ENCODE results near the gene LHX1. TPM values are rescaled to one million over a fixed set of nuclear protein-coding genes. Genes with fewer than 3 reads are reported as not detected.

Gene LHX1
- total RNA-seq: not detected
- not detected for total RNA-seq (2013)

DNA sequence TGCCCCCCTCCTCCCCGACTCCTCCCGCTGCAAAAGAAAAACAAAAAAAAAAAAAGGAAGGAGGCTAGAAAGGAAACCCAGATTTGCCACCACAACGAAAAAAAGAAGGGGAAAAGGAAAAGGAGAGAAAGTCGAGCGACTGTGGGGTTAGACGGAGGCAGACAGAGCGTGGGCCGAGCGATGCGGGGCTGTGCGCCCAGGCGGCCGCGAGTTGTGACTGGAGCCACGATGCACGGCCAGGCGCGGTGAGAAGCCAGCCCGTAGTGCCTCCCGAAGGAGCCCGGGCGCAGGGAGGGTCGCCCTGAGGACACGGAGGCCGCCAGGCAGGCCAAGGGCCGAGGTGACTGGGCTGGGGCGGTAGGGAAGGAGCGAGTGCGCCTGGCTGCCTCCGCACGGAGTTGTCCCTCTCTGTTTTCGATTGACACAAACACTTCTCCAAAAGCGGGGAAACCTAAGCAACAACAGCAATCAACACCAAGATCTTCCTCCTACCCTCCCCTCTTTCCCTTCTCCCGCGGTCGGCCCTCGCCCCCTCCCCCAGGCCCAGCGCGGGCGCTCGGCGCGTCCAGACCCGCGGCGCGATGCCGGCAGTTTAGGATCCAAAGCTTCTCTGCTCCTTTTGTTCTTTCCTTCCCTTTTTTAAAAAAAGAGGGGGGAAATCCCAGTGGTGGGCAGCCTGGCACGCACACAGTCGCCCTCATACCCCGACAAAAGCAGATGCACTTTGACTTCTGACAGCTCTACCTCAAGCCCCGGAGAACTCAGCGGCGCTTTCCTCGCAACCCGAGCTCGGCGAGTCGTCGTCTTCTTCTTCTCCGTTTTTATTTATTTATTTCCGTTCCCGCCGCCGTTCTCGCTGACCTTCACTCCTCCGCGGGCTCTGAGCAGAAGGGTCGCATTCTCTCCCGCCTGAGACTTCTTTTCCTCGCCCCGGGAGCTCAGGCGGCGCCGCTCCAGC, at the start of gene LHX1:
LHX1 (plus strand) TSS at position 475 of the 958 bp plus-strand sequence. CDS start 723 bp downstream, outside the sequence.
- DNase-seq (peak in 1 of 2 donors; percentile 60), ATAC-seq (no peak)
- Histone ChIP-seq H3K4me3 (ENCODE audit: low read length) (no peak within 1 kb of the TSS), H3K9me3 (ENCODE audit: control insufficient read depth, insufficient read depth, low read length) (peaks cover 8% of the 10 kb centered on the region), H3K4me1 (ENCODE audit: control insufficient read depth, insufficient read depth, low read length) (peaks cover 88% of the 10 kb centered on the region), H3K27me3 (ENCODE audit: control insufficient read depth, insufficient read depth, low read length) (peaks cover 93% of the 10 kb centered on the region), H3K27ac (ENCODE audit: low read length) (no peak within 1 kb of the TSS), H3K36me3 (ENCODE audit: control insufficient read depth, insufficient read depth, low read length) (no peaks in the 10 kb centered on the region)
- no peaks in the 10 kb centered on the region for H3K9me3 Mint-ChIP-seq
- peaks cover 65 to 78% of the 10 kb centered on the region in 2 donors for H3K27me3 Mint-ChIP-seq (ENCODE audit: low read depth in 2 of 2)
- 2% methylated on average over 73 of the region's 75 CpGs for WGBS (ENCODE audit: insufficient coverage)
- peaks cover 49 to 85% of the 10 kb centered on the region in 2 donors for H3K4me1 Mint-ChIP-seq
- peak within 1 kb of the TSS; percentile 33 to 48 for H3K27ac Mint-ChIP-seq
- H3K4me3 Mint-ChIP-seq: peak within 1 kb of the TSS; percentile 85
- H3K36me3 Mint-ChIP-seq: no peaks in the 10 kb centered on the region
- intact Hi-C loops (cut with micrococcal nuclease): no loop called here
- TF ChIP-seq, protein P1, sequence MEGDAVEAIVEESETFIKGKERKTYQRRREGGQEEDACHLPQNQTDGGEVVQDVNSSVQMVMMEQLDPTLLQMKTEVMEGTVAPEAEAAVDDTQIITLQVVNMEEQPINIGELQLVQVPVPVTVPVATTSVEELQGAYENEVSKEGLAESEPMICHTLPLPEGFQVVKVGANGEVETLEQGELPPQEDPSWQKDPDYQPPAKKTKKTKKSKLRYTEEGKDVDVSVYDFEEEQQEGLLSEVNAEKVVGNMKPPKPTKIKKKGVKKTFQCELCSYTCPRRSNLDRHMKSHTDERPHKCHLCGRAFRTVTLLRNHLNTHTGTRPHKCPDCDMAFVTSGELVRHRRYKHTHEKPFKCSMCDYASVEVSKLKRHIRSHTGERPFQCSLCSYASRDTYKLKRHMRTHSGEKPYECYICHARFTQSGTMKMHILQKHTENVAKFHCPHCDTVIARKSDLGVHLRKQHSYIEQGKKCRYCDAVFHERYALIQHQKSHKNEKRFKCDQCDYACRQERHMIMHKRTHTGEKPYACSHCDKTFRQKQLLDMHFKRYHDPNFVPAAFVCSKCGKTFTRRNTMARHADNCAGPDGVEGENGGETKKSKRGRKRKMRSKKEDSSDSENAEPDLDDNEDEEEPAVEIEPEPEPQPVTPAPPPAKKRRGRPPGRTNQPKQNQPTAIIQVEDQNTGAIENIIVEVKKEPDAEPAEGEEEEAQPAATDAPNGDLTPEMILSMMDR (IDR thresholded peaks at IDR 0.05): no peak

GRCh38 chr17:36888236-36888951, 48.9 kb upstream of the LHX1 start:
- no peaks in the 10 kb centered on the region for H3K4me1 Mint-ChIP-seq
- no peaks in the 10 kb centered on the region for H3K36me3 Mint-ChIP-seq
- Histone ChIP-seq H3K27ac (ENCODE audit: low read length) (no peak overlapping the region), H3K9me3 (ENCODE audit: control insufficient read depth, insufficient read depth, low read length) (no peaks in the 10 kb centered on the region), H3K36me3 (ENCODE audit: control insufficient read depth, insufficient read depth, low read length) (no peaks in the 10 kb centered on the region), H3K4me3 (ENCODE audit: low read length) (no peak overlapping the region), H3K4me1 (ENCODE audit: control insufficient read depth, insufficient read depth, low read length) (no peaks in the 10 kb centered on the region), H3K27me3 (ENCODE audit: control insufficient read depth, insufficient read depth, low read length) (peaks cover 6% of the 10 kb centered on the region)
- H3K9me3 Mint-ChIP-seq: no peaks in the 10 kb centered on the region
- no peak for ATAC-seq
- no peak overlapping the region for H3K27ac Mint-ChIP-seq
- peaks cover 20 to 26% of the 10 kb centered on the region in 2 donors for H3K27me3 Mint-ChIP-seq (ENCODE audit: low read depth in 2 of 2)
- H3K4me3 Mint-ChIP-seq: no peak overlapping the region
- intact Hi-C loops (cut with micrococcal nuclease): no loop called here
- DNase-seq: no peak
- 77% methylated on average over 8 of the region's 8 CpGs for WGBS (ENCODE audit: insufficient coverage)
- TF ChIP-seq, protein P1 (IDR thresholded peaks at IDR 0.05): no peak

- Histone ChIP-seq H3K27me3 (ENCODE audit: control insufficient read depth, insufficient read depth, low read length) (peaks cover 3% of the 10 kb centered on the region), H3K36me3 (ENCODE audit: control insufficient read depth, insufficient read depth, low read length) (no peaks in the 10 kb centered on the region), H3K4me1 (ENCODE audit: control insufficient read depth, insufficient read depth, low read length) (no peaks in the 10 kb centered on the region), H3K27ac (ENCODE audit: low read length) (no peak overlapping the region), H3K4me3 (ENCODE audit: low read length) (no peak overlapping the region), H3K9me3 (ENCODE audit: control insufficient read depth, insufficient read depth, low read length) (no peaks in the 10 kb centered on the region)
- DNase-seq (no peak), ATAC-seq (no peak)
- H3K27me3 Mint-ChIP-seq (ENCODE audit: low read depth in 2 of 2): peaks cover 20 to 21% of the 10 kb centered on the region in 2 donors
- H3K4me1 Mint-ChIP-seq: no peaks in the 10 kb centered on the region
- H3K27ac Mint-ChIP-seq: no peak overlapping the region
- intact Hi-C loops (cut with micrococcal nuclease): no loop called here
- no peaks in the 10 kb centered on the region for H3K36me3 Mint-ChIP-seq
- no peaks in the 10 kb centered on the region for H3K9me3 Mint-ChIP-seq
- 65% methylated on average over 7 of the region's 8 CpGs for WGBS (ENCODE audit: insufficient coverage)
- TF ChIP-seq, protein P1 (IDR thresholded peaks at IDR 0.05): no peak
- H3K4me3 Mint-ChIP-seq: no peak overlapping the region
Measured at GRCh38 chr17:36889770-36890349, 47.4 kb upstream of the LHX1 start.
